ENCODE data around the gene SPARCL1.
"Not testable (repeated sequence)": the region's sequence is repeated elsewhere in the genome, so short reads cannot be mapped to it uniquely, and the experiment has no call there.

SPARCL1 gene

GRCh38 chr4:87442889-87443288 lies 86.3 kb downstream of the SPARCL1 start:
- no peaks in the 10 kb centered on the region for H3K27me3 ChIP-seq (ENCODE audit: insufficient read depth, low read length)
- H3K27ac ChIP-seq (ENCODE audit: low read depth, low read length) = no peak overlapping the region
- no peak overlapping the region for H3K9ac ChIP-seq (ENCODE audit: low read depth, low read length)
- WGBS = 98% methylated on average over 2 of the region's 3 CpGs
- no peak overlapping the region for H3K4me3 ChIP-seq (ENCODE audit: low read length)
- no peaks in the 10 kb centered on the region for H3K4me1 ChIP-seq (ENCODE audit: insufficient read depth, low read length)
- H3K9me3 ChIP-seq (ENCODE audit: insufficient read depth, low read depth, low read length) = no peaks in the 10 kb centered on the region
- peaks cover 72% of the 10 kb centered on the region for H3K36me3 ChIP-seq (ENCODE audit: insufficient read depth, low read length)

GRCh38 chr4:87433342-87433741 lies 95.8 kb downstream of the SPARCL1 start:
- 97% methylated on average over 2 of the region's 2 CpGs for WGBS

GRCh38 chr4:87430038-87430437 lies 99.1 kb downstream of the SPARCL1 start:
- 92% methylated on average over 2 of the region's 2 CpGs for WGBS
- no peaks in the 10 kb centered on the region for H3K36me3 ChIP-seq (ENCODE audit: insufficient read depth, low read length)
- H3K9me3 ChIP-seq (ENCODE audit: insufficient read depth, low read depth, low read length) = no peaks in the 10 kb centered on the region
- H3K4me1 ChIP-seq (ENCODE audit: insufficient read depth, low read length) = peaks cover 9% of the 10 kb centered on the region; the same call in 1 of the 2 replicates
- H3K9ac ChIP-seq (ENCODE audit: low read depth, low read length) = no peak overlapping the region
- peak overlapping the region; percentile 10; the same call in 1 of the 2 replicates for H3K27ac ChIP-seq (ENCODE audit: low read depth, low read length)
- H3K4me3 ChIP-seq (ENCODE audit: low read length) = no peak overlapping the region
- H3K27me3 ChIP-seq (ENCODE audit: insufficient read depth, low read length) = no peaks in the 10 kb centered on the region

More at GRCh38 chr4:87433342-87433741, 95.8 kb downstream of the SPARCL1 start:
- Histone ChIP-seq H3K27ac (ENCODE audit: low read depth, low read length) (no peak overlapping the region), H3K9ac (ENCODE audit: low read depth, low read length) (no peak overlapping the region), H3K4me3 (ENCODE audit: low read length) (no peak overlapping the region), H3K9me3 (ENCODE audit: insufficient read depth, low read depth, low read length) (no peaks in the 10 kb centered on the region), H3K36me3 (ENCODE audit: insufficient read depth, low read length) (peaks cover 22% of the 10 kb centered on the region), H3K4me1 (ENCODE audit: insufficient read depth, low read length) (peaks cover 9% of the 10 kb centered on the region; the same call in 1 of the 2 replicates), H3K27me3 (ENCODE audit: insufficient read depth, low read length) (no peaks in the 10 kb centered on the region)

- Histone ChIP-seq H3K4me3 (ENCODE audit: low read length) (no peak overlapping the region), H3K9ac (ENCODE audit: low read depth, low read length) (no peak overlapping the region), H3K9me3 (ENCODE audit: insufficient read depth, low read depth, low read length) (no peaks in the 10 kb centered on the region), H3K27ac (ENCODE audit: low read depth, low read length) (no peak overlapping the region), H3K27me3 (ENCODE audit: insufficient read depth, low read length) (no peaks in the 10 kb centered on the region), H3K36me3 (ENCODE audit: insufficient read depth, low read length) (no peaks in the 10 kb centered on the region), H3K4me1 (ENCODE audit: insufficient read depth, low read length) (peaks cover 9% of the 10 kb centered on the region; the same call in 1 of the 2 replicates)
- 94% methylated on average over 6 of the region's 6 CpGs for WGBS
Observed at GRCh38 chr4:87428979-87429378, 100.2 kb downstream of the SPARCL1 start.

GRCh38 chr4:87427518-87427868 lies 101.7 kb downstream of the SPARCL1 start:
- Histone ChIP-seq H3K9me3 (ENCODE audit: insufficient read depth, low read depth, low read length) (no peaks in the 10 kb centered on the region), H3K4me3 (ENCODE audit: low read length) (no peak overlapping the region), H3K27me3 (ENCODE audit: insufficient read depth, low read length) (no peaks in the 10 kb centered on the region), H3K27ac (ENCODE audit: low read depth, low read length) (no peak overlapping the region), H3K9ac (ENCODE audit: low read depth, low read length) (no peak overlapping the region), H3K36me3 (ENCODE audit: insufficient read depth, low read length) (no peaks in the 10 kb centered on the region), H3K4me1 (ENCODE audit: insufficient read depth, low read length) (peaks cover 15% of the 10 kb centered on the region; the same call in 1 of the 2 replicates)
- no CpG with 5 or more reads among the region's 1 CpG for WGBS

- H3K4me1 ChIP-seq (ENCODE audit: insufficient read depth, low read length) = peaks cover 13% of the 10 kb centered on the region; the same call in 1 of the 2 replicates
- no peaks in the 10 kb centered on the region for H3K27me3 ChIP-seq (ENCODE audit: insufficient read depth, low read length)
- H3K9ac ChIP-seq (ENCODE audit: low read depth, low read length) = no peak overlapping the region
- WGBS = 93% methylated on average over 3 of the region's 3 CpGs
- H3K36me3 ChIP-seq (ENCODE audit: insufficient read depth, low read length) = no peaks in the 10 kb centered on the region
- H3K9me3 ChIP-seq (ENCODE audit: insufficient read depth, low read depth, low read length) = no peaks in the 10 kb centered on the region
- H3K4me3 ChIP-seq (ENCODE audit: low read length) = no peak overlapping the region
- H3K27ac ChIP-seq (ENCODE audit: low read depth, low read length) = no peak overlapping the region
Observed at GRCh38 chr4:87426865-87427517, 102.2 kb downstream of the SPARCL1 start.

- Histone ChIP-seq H3K27ac (ENCODE audit: low read depth, low read length) (no peak overlapping the region), H3K27me3 (ENCODE audit: insufficient read depth, low read length) (no peaks in the 10 kb centered on the region), H3K4me1 (ENCODE audit: insufficient read depth, low read length) (peaks cover 10% of the 10 kb centered on the region), H3K9ac (ENCODE audit: low read depth, low read length) (no peak overlapping the region), H3K36me3 (ENCODE audit: insufficient read depth, low read length) (no peaks in the 10 kb centered on the region), H3K9me3 (ENCODE audit: insufficient read depth, low read depth, low read length) (no peaks in the 10 kb centered on the region), H3K4me3 (ENCODE audit: low read length) (no peak overlapping the region)
- 96% methylated on average over 2 of the region's 2 CpGs for WGBS
Observed at GRCh38 chr4:87425711-87426110, 103.5 kb downstream of the SPARCL1 start.

- 92% methylated on average over 22 of the region's 22 CpGs for WGBS
- H3K4me1 ChIP-seq (ENCODE audit: insufficient read depth, low read length) = peaks cover 22% of the 10 kb centered on the region
- not testable (repeated sequence) for H3K9me3 ChIP-seq (ENCODE audit: insufficient read depth, low read depth, low read length); H3K36me3 ChIP-seq (ENCODE audit: insufficient read depth, low read length); H3K27ac ChIP-seq (ENCODE audit: low read depth, low read length); H3K27me3 ChIP-seq (ENCODE audit: insufficient read depth, low read length)
- H3K9ac ChIP-seq (ENCODE audit: low read depth, low read length) = peak overlapping the region; percentile 33; the same call in 1 of the 2 replicates
- peak overlapping the region; percentile 93 for H3K4me3 ChIP-seq (ENCODE audit: low read length)
Observed at GRCh38 chr4:87424099-87424543, 105.1 kb downstream of the SPARCL1 start.

All from HUES64 (cell line).